GM18505 (cell line): ENCODE data around the gene RPH3AL.
"Not testable (repeated sequence)": the region's sequence is repeated elsewhere in the genome, so short reads cannot be mapped to it uniquely, and the experiment has no call there.

Source experiments
- ATAC-seq: cut with Tn5 transposase; IDR thresholded peaks from one replicate; pipeline ENCODE4 v1.9.1; 2021; ENCODE audit not compliant: unreplicated experiment
- POLR2A ChIP-seq: IDR thresholded peaks from 4 replicates; pipeline ENCODE4 v1.6.1; 2011; ENCODE audit warnings: borderline replicate concordance; ENCODE audit not compliant: insufficient read depth, insufficient read length; ENCODE audit errors: extremely low read depth

Gene RPH3AL

GRCh38 chr17:278676-279059 lies 73.9 kb downstream of the RPH3AL start:
- no peak for ATAC-seq
- no peak for TF ChIP-seq POLR2A

GRCh38 chr17:278055-278675 lies 74.4 kb downstream of the RPH3AL start:
- no peak for ATAC-seq
- TF ChIP-seq POLR2A: no peak

DNA sequence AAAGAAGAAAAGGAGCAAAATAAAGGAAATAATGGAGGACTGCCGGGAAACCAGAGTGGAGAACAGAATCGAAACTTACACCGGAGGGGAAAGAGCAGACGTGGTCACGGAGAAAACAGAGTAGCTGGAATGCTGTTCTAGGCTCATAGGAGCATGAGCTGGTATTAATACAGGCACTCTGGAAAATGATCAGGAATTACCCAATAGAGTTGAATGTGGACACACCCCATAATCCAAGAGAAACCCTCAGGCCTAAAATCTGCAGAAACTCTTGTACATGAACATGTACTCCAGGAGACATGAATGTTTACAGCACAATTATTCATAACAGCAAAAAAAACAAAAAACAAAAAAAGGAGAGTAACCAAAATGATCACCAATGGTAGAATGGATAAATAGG lies 77.7 kb downstream of the RPH3AL start:
- no peak for TF ChIP-seq POLR2A
- ATAC-seq: no peak

DNA sequence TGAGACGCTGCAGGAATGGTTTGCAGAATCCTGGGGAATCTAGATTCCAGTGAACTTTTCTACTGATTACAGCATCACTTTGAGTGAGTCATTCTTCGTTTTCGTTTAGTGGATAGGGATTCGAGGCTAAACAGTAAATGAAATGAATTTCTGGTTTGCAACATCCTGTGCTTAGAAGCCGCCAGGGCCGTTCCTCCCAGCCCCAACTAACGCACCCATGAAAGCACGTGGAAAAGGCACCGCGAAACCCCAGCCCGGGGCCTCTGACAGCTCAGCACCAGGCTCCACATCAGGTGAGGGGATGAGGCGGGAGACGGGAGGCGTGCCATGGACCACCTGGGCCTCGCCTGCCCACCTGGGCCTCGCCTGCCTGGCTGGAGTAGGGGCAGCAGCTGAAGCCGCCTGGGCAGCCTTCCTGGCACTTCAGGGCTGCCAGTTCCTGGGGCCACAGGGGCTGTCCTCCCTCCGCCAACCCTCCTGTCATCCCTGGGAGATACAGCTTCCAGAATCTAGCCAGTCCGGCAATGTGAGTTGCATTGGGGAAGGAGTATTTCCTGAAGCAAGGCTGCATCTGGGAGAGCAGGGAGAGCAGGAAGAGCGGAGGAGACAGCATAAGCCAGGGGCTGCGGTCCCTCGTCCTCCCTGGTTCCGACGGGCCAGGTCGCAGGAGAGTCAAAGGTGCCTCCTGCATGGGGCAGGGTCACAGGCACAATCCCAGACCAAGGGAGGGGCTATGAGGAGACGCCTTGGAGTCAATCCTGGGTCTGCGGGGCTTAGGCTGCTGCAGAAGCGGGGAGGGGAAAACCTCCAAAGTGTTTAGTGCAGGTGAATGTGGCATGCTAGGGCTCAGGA lies 78.4 kb downstream of the RPH3AL start:
- no peak for ATAC-seq

DNA sequence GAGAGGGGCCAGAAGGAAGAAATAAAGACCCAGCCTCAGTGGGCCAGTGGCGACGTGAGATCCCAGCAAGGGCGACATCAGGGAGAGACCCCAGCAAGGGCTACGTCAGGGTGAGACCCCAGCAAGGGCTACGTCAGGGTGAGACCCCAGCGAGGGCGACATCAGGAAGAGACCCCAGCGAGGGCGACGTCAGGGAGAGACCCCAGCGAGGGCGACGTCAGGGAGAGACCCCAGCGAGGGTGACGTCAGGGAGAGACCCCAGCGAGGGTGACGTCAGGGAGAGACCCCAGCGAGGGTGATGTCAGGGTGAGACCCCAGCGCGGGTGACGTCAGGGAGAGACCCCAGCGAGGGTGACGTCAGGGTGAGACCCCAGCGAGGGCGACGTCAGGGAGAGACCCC lies 79.8 kb downstream of the RPH3AL start:
- not testable (repeated sequence) for ATAC-seq

More for the DNA sequence above, 78.4 kb downstream of the RPH3AL start:
- no peak for TF ChIP-seq POLR2A

- ATAC-seq: not testable (repeated sequence)
Observed at GRCh38 chr17:271928-272623, 80.5 kb downstream of the RPH3AL start.

- TF ChIP-seq POLR2A: no peak
Observed at GRCh38 chr17:269616-270514, 82.7 kb downstream of the RPH3AL start.

GRCh38 chr17:266701-267667 lies 85.6 kb downstream of the RPH3AL start:
- ATAC-seq: no peak
- TF ChIP-seq POLR2A: no peak

More at GRCh38 chr17:269616-270514, 82.7 kb downstream of the RPH3AL start:
- ATAC-seq: no peak

DNA sequence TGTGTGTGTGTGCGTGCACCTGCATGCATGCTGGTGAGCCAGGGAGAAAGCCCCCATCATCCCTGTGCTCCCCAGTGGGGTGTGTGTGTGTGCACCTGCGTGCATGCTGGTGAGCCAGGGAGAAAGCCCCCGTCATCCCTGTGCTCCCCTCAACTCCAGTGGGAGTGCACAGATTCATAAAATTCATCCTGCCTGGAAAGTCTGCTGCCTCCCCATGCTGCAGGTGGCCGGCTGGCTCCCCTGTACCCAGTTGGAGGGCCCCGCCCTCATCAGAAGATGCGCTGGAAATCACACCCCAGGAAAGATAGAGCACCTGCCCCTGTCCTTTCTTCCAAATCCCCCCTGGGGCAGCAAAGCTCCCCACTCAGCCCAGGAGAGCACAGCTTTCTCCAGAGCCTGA lies 86.4 kb downstream of the RPH3AL start:
- TF ChIP-seq POLR2A: no peak
- ATAC-seq: no peak

DNA sequence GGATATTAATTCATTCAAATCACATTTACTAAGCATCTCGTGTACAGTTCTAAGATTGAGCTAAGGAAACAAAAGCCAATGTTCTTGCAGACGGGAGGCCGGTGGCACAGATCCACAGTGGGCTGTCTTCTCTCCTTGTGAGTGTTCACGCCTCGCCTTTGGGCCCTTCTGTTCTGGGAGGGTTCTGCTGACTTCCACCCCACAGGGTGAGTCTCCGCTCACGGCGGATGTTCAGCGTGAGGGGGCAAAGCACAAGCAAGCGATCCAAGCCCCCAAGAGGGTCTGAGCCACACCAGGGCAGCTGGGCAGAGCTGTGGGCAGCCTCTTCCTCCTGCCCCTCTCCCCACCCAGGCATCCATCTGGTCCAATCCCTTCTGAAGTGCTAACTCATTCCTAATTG lies 86.9 kb downstream of the RPH3AL start:
- ATAC-seq: no peak
- no peak for TF ChIP-seq POLR2A

GRCh38 chr17:263773-264172 lies 88.8 kb downstream of the RPH3AL start:
- no peak for ATAC-seq
- TF ChIP-seq POLR2A: no peak

DNA sequence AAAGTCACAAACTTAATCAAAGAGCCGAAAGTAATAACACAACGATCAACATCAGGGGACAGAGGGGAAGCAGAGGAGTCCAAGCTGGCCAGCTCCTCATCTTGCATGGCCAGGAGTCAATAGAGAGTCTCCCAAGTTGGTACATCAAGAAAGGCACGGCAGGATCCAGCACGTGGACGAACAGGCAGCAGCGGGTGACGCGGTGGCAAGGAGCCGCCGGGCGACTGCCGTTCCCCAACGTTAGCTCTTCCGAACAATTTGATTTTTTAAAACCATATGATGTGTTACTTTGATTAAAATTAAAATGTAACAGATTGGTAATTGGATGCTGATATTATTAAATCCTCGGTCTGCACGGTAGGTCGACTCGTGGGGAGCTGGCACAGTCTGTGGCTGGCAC lies 89.3 kb downstream of the RPH3AL start:
- ATAC-seq: no peak
- no peak for TF ChIP-seq POLR2A
